Measurements from ENCODE around the gene AAMDC. TPM values are rescaled to one million over a fixed set of nuclear protein-coding genes. Genes with fewer than 3 reads are reported as not detected.

AAMDC gene
- total and polyA plus RNA-seq, 2 of the 13 experiments (the other 11 are each of a cell fraction or from before 2014, with no cell fraction given), result 18.1 to 35.6 TPM

DNA sequence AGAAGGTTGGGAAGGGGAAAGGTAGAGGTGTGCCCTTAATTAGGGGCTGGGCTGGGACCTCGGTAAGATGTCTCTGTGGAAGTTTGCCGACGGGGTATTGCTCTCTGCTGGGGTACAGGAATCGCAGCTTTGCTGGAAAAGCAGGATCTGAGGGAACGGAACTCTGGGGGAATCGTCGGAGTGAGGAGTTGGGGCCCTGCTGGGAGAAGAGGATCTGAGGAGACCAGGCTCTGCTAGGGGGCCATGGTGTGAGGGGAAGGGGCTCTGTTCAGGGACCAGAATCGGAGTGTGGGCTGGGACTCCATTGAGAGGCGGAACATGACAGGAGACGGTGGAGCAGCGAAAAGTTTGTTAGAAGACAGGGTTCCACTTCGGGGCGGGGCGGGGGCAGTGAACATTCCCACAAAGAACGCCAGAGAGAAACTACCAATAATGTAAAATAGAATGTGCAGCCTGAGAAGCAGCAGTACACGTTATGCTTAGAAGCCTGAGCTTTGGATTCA, 456 bp downstream of the AAMDC start (continued):
- TF ChIP-seq GRHL1 (CRISPR knock-in tag; conservative IDR thresholded peaks at IDR 0.05) (no peak), ZFYVE20 (CRISPR knock-in tag; IDR thresholded peaks at IDR 0.05; ENCODE audit: borderline replicate concordance, low read depth) (no peak), HNRNPLL (IDR thresholded peaks at IDR 0.05; ENCODE audit: low read depth, low read length, poor library complexity, severe bottlenecking) (no peak), RXRA (CRISPR knock-in tag; IDR thresholded peaks at IDR 0.05) (no peak), RERE (CRISPR knock-in tag; IDR thresholded peaks at IDR 0.05; ENCODE audit: low read depth) (no peak), ZNF660 (CRISPR knock-in tag; IDR thresholded peaks at IDR 0.05; ENCODE audit: borderline replicate concordance, low read depth) (no peak), NFE2L1 (CRISPR knock-in tag; IDR thresholded peaks at IDR 0.05; ENCODE audit: borderline replicate concordance) (no peak), ZKSCAN8 (CRISPR knock-in tag; IDR thresholded peaks at IDR 0.05; ENCODE audit: borderline replicate concordance) (no peak), ZNF224 (CRISPR knock-in tag; IDR thresholded peaks at IDR 0.05) (no peak), ZNF543 (CRISPR knock-in tag; IDR thresholded peaks at IDR 0.05) (no peak)
- TF ChIP-seq, protein P1, sequence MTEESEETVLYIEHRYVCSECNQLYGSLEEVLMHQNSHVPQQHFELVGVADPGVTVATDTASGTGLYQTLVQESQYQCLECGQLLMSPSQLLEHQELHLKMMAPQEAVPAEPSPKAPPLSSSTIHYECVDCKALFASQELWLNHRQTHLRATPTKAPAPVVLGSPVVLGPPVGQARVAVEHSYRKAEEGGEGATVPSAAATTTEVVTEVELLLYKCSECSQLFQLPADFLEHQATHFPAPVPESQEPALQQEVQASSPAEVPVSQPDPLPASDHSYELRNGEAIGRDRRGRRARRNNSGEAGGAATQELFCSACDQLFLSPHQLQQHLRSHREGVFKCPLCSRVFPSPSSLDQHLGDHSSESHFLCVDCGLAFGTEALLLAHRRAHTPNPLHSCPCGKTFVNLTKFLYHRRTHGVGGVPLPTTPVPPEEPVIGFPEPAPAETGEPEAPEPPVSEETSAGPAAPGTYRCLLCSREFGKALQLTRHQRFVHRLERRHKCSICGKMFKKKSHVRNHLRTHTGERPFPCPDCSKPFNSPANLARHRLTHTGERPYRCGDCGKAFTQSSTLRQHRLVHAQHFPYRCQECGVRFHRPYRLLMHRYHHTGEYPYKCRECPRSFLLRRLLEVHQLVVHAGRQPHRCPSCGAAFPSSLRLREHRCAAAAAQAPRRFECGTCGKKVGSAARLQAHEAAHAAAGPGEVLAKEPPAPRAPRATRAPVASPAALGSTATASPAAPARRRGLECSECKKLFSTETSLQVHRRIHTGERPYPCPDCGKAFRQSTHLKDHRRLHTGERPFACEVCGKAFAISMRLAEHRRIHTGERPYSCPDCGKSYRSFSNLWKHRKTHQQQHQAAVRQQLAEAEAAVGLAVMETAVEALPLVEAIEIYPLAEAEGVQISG (CRISPR knock-in tag; IDR thresholded peaks at IDR 0.05), result no peak
- TF ChIP-seq, protein P2, sequence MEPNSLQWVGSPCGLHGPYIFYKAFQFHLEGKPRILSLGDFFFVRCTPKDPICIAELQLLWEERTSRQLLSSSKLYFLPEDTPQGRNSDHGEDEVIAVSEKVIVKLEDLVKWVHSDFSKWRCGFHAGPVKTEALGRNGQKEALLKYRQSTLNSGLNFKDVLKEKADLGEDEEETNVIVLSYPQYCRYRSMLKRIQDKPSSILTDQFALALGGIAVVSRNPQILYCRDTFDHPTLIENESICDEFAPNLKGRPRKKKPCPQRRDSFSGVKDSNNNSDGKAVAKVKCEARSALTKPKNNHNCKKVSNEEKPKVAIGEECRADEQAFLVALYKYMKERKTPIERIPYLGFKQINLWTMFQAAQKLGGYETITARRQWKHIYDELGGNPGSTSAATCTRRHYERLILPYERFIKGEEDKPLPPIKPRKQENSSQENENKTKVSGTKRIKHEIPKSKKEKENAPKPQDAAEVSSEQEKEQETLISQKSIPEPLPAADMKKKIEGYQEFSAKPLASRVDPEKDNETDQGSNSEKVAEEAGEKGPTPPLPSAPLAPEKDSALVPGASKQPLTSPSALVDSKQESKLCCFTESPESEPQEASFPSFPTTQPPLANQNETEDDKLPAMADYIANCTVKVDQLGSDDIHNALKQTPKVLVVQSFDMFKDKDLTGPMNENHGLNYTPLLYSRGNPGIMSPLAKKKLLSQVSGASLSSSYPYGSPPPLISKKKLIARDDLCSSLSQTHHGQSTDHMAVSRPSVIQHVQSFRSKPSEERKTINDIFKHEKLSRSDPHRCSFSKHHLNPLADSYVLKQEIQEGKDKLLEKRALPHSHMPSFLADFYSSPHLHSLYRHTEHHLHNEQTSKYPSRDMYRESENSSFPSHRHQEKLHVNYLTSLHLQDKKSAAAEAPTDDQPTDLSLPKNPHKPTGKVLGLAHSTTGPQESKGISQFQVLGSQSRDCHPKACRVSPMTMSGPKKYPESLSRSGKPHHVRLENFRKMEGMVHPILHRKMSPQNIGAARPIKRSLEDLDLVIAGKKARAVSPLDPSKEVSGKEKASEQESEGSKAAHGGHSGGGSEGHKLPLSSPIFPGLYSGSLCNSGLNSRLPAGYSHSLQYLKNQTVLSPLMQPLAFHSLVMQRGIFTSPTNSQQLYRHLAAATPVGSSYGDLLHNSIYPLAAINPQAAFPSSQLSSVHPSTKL (CRISPR knock-in tag; IDR thresholded peaks at IDR 0.05), result no peak
